GM18526 (cell line): ENCODE measurements around the gene SHOX.

Experiments used
- POLR2A ChIP-seq: IDR thresholded peaks from 3 replicates; pipeline ENCODE4 v1.6.1; 2011; ENCODE audit not compliant: insufficient read length; ENCODE audit errors: extremely low read depth

The SHOX gene

GRCh38 chrX:677376-677775, 46.8 kb downstream of the SHOX start:
- no peak for TF ChIP-seq POLR2A

- TF ChIP-seq POLR2A, result no peak
Measured at GRCh38 chrX:679291-679979, 48.8 kb downstream of the SHOX start.

GRCh38 chrX:680062-680461, 49.5 kb downstream of the SHOX start:
- TF ChIP-seq POLR2A, result no peak

- no peak for TF ChIP-seq POLR2A
Measured at GRCh38 chrX:681989-682388, 51.4 kb downstream of the SHOX start.

- no peak for TF ChIP-seq POLR2A
Measured at GRCh38 chrX:682892-683291, 52.3 kb downstream of the SHOX start.

- no peak for TF ChIP-seq POLR2A
Measured at GRCh38 chrX:683576-683975, 53.0 kb downstream of the SHOX start.

- TF ChIP-seq POLR2A, result no peak
Measured at GRCh38 chrX:685120-686032, 54.8 kb downstream of the SHOX start.

- no peak for TF ChIP-seq POLR2A
Measured at GRCh38 chrX:689983-690382, 59.4 kb downstream of the SHOX start.

GRCh38 chrX:694800-695199, 64.2 kb downstream of the SHOX start:
- no peak for TF ChIP-seq POLR2A

- no peak for TF ChIP-seq POLR2A
Measured at GRCh38 chrX:698206-698605, 67.6 kb downstream of the SHOX start.

GRCh38 chrX:700936-701335, 70.3 kb downstream of the SHOX start:
- no peak for TF ChIP-seq POLR2A

- TF ChIP-seq POLR2A, result no peak
Measured at GRCh38 chrX:701673-702072, 71.1 kb downstream of the SHOX start.

GRCh38 chrX:703466-703865, 72.9 kb downstream of the SHOX start:
- no peak for TF ChIP-seq POLR2A

- no peak for TF ChIP-seq POLR2A
Measured at GRCh38 chrX:703866-704265, 73.3 kb downstream of the SHOX start.
